Measurements from ENCODE around the gene NUDT1.

GRCh38 chr7:2271273-2272026 lies 29.4 kb downstream of the NUDT1 start:
- TF ChIP-seq CTCF (IDR thresholded peaks at IDR 0.05; ENCODE audit: insufficient read depth, low read length) (no peak), POLR2AphosphoS5 (IDR thresholded peaks at IDR 0.05; ENCODE audit: low read depth) (no peak), REST (IDR thresholded peaks at IDR 0.05; ENCODE audit: insufficient replicate concordance, low read depth) (no peak), GABPA (IDR thresholded peaks at IDR 0.05; ENCODE audit: low read depth) (no peak), SPI1 (IDR thresholded peaks at IDR 0.05; ENCODE audit: borderline replicate concordance, low read depth) (no peak)
